ENCODE data around the gene EXOC1L.

The EXOC1L gene

DNA sequence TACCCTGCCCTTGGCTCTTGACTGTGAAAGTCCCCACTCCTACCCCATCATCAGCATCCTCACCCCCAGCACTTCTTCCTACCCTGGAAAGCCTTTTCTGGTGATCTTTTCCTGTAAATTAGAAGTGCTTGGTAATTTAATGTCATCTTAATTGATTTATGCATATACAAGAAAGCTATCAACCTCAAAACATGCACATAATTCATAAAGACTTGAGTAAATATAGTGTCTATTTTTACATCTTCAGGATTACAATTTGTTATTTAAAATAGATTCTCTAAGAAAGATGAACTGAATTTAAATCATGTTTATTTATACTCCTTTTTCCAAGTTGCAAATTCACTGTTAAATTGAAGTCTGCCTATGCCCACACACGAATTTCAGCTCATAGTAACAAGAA, 36.0 kb upstream of the EXOC1L start (continued):
- TF ChIP-seq ZNF114 (tag by site-specific recombination; IDR thresholded peaks at IDR 0.05) (no peak), ZNF341 (tag by site-specific recombination; IDR thresholded peaks at IDR 0.05; ENCODE audit: low read depth) (no peak)

DNA sequence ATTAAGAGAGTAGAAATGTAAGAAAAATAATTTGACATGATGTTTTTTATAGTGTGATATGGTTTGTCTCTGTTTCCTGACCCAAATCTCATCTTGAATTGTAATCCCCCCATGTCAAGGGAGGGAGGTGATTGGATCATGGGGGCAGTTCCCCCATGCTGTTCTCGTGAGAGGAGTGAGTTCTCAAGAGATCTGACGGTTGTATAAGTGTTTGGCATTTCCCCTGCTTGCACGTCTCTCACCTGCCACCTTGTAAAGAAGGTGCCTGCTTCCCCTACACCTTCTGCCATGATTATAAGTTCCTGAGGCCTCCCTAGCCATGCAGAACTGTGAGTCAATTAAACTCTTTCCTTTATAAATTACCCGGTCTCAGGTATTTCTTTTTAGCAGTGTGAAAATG, 34.8 kb upstream of the EXOC1L start:
- Histone ChIP-seq H3K27ac (ENCODE audit: extremely low read depth, low read depth, low read length) (no peak overlapping the region), H3K9me3 (ENCODE audit: control insufficient read depth, insufficient read depth, low read depth, low read length) (no peaks in the 10 kb centered on the region), H3K36me3 (ENCODE audit: control insufficient read depth in 2 of 2, insufficient read depth in 1 of 2, low read length in 2 of 2) (no peaks in the 10 kb centered on the region), H3K4me1 (ENCODE audit: control insufficient read depth, insufficient read depth, low read length) (no peaks in the 10 kb centered on the region), H3K4me3 (ENCODE audit: low read depth, low read length) (no peak overlapping the region)
- POLR2A ChIA-PET, result no interaction called here
- CTCF ChIA-PET, result no interaction called here
- TF ChIP-seq SALL2 (tag by site-specific recombination; IDR thresholded peaks at IDR 0.05; ENCODE audit: borderline replicate concordance), result no peak
- TF ChIP-seq TRIM28 (IDR thresholded peaks at IDR 0.05; ENCODE audit: borderline replicate concordance, low read length), result no peak
- TF ChIP-seq KLF16 (tag by site-specific recombination; IDR thresholded peaks at IDR 0.05), result no peak
- no peak for TF ChIP-seq ZNF391 (tag by site-specific recombination; IDR thresholded peaks at IDR 0.05; ENCODE audit: borderline replicate concordance, low read depth)
- TF ChIP-seq KLF8 (tag by site-specific recombination; IDR thresholded peaks at IDR 0.05), result no peak
- no peak for TF ChIP-seq ZBTB1 (tag by site-specific recombination; IDR thresholded peaks at IDR 0.05)
- TF ChIP-seq ZNF629 (tag by site-specific recombination; IDR thresholded peaks at IDR 0.05), result no peak
- no peak for TF ChIP-seq ZBTB7A (tag by site-specific recombination; IDR thresholded peaks at IDR 0.05; ENCODE audit: low read depth)
- TF ChIP-seq REST (tag by site-specific recombination; IDR thresholded peaks at IDR 0.05), result no peak
- TF ChIP-seq ZNF23 (tag by site-specific recombination; IDR thresholded peaks at IDR 0.05; ENCODE audit: borderline replicate concordance), result no peak
- TF ChIP-seq ZNF654 (tag by site-specific recombination; IDR thresholded peaks at IDR 0.05; ENCODE audit: low read depth), result no peak
- no peak for TF ChIP-seq ZNF488 (tag by site-specific recombination; IDR thresholded peaks at IDR 0.05)
- TF ChIP-seq ZBTB48 (tag by site-specific recombination; IDR thresholded peaks at IDR 0.05), result no peak
- no peak for TF ChIP-seq ZFHX2 (tag by site-specific recombination; conservative IDR thresholded peaks at IDR 0.05)
- TF ChIP-seq BCL11B (tag by site-specific recombination; IDR thresholded peaks at IDR 0.05; ENCODE audit: low read depth), result no peak
- TF ChIP-seq ZNF692 (tag by site-specific recombination; IDR thresholded peaks at IDR 0.05), result no peak
- no peak for TF ChIP-seq ZNF121 (tag by site-specific recombination; IDR thresholded peaks at IDR 0.05)
- TF ChIP-seq MYNN (tag by site-specific recombination; IDR thresholded peaks at IDR 0.05; ENCODE audit: borderline replicate concordance), result no peak
- no peak for TF ChIP-seq ZNF398 (tag by site-specific recombination; IDR thresholded peaks at IDR 0.05)
- no peak for TF ChIP-seq HOXA7 (CRISPR knock-in tag; IDR thresholded peaks at IDR 0.05; ENCODE audit: borderline replicate concordance)
